Raji (cell line): ENCODE results near the gene CMIP.

ENCODE experiments used
- POLR2A ChIP-seq: IDR thresholded peaks from 2 replicates; pipeline ENCODE4 v1.6.1; 2011; ENCODE audit warnings: low read depth, low read length, control low read depth; ENCODE audit not compliant: insufficient read depth

The CMIP gene

GRCh38 chr16:81440888-81441761 is 3.5 kb upstream of the CMIP start:
- TF ChIP-seq POLR2A: no peak

GRCh38 chr16:81442220-81442915 is 2.2 kb upstream of the CMIP start:
- TF ChIP-seq POLR2A: no peak

- no peak for TF ChIP-seq POLR2A
These were observed 1.5 kb upstream of the CMIP start for GRCh38 chr16:81442916-81443687.

- no peak; the same call in 1 of the 2 replicates for TF ChIP-seq POLR2A
These were observed 740 bp upstream of the CMIP start for GRCh38 chr16:81443688-81444447.

- peak; percentile 26; the same call in 1 of the 2 replicates for TF ChIP-seq POLR2A
These were observed 744 bp downstream of the CMIP start for GRCh38 chr16:81445143-81445961.

GRCh38 chr16:81445966-81446906 is 1.6 kb downstream of the CMIP start:
- TF ChIP-seq POLR2A: no peak

- TF ChIP-seq POLR2A: no peak
These were observed 2.3 kb downstream of the CMIP start for GRCh38 chr16:81446907-81447268.

- no peak for TF ChIP-seq POLR2A
These were observed 2.9 kb downstream of the CMIP start for GRCh38 chr16:81447383-81448101.

- TF ChIP-seq POLR2A: no peak
These were observed 3.8 kb downstream of the CMIP start for GRCh38 chr16:81448154-81449131.

GRCh38 chr16:81449241-81449640 is 4.6 kb downstream of the CMIP start:
- no peak for TF ChIP-seq POLR2A

GRCh38 chr16:81449899-81450608 is 5.4 kb downstream of the CMIP start:
- no peak for TF ChIP-seq POLR2A
